Measurements from ENCODE around the gene CAB39L. TPM values are rescaled to one million over a fixed set of nuclear protein-coding genes. Genes with fewer than 3 reads are reported as not detected.

Gene CAB39L
- total RNA-seq, 1 experiment from 2014 or later: 3.6 TPM

DNA sequence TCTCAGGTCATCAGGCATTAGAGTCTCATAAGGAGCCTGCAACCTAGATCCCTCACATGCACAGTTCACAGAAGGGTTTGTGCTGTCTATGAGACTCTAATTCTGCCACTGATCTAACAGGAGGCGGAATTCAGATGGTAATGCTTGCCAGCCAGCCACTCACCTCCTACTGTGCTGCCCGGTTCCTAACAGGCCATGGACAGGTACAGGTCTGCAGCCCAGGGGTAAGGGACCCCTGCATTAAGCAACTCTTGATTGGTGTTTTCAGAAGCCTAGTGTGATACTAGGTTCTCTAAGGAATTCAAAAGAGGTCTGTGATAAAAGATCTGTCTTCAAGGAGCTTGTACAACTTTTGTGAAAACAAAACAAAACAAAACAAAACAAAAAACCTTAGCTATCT lies 31.1 kb downstream of the CAB39L start:
- intact Hi-C loops (cut with micrococcal nuclease; ENCODE audit: unreplicated experiment): no loop called here
- BruUV-seq (replicated peaks): no TSS peak
- POLR2A ChIA-PET (ENCODE audit: low non-redundant PET): no interaction called here

GRCh38 chr13:49411353-49411752 lies 32.5 kb downstream of the CAB39L start:
- no peaks in the 10 kb centered on the region for H3K36me3 ChIP-seq (ENCODE audit: insufficient read depth, low read length, poor library complexity, severe bottlenecking)
- no peaks in the 10 kb centered on the region for H3K4me1 ChIP-seq (ENCODE audit: insufficient read depth, low read length, poor library complexity, severe bottlenecking)
- no peaks in the 10 kb centered on the region for H3K27me3 ChIP-seq (replicated peaks; ENCODE audit: insufficient read depth, low read depth, low read length, poor library complexity)
- H3K9me3 ChIP-seq (ENCODE audit: low read depth, low read length, poor library complexity, severe bottlenecking): no peaks in the 10 kb centered on the region
- POLR2A ChIA-PET (ENCODE audit: low non-redundant PET): no interaction called here
- no TSS peak for BruUV-seq (replicated peaks)
- intact Hi-C loops (cut with micrococcal nuclease; ENCODE audit: unreplicated experiment): no loop called here
- no peak for DNase-seq (ENCODE audit: low spot score)
- CTCF ChIA-PET: no interaction called here
- no peak overlapping the region for H3K4me3 ChIP-seq (ENCODE audit: low read depth, low read length, poor library complexity, severe bottlenecking)
- no peak for TF ChIP-seq EZH2 (IDR thresholded peaks at IDR 0.05; ENCODE audit: borderline replicate concordance, low read depth, low read length, poor library complexity, severe bottlenecking)
- TF ChIP-seq, protein P1, sequence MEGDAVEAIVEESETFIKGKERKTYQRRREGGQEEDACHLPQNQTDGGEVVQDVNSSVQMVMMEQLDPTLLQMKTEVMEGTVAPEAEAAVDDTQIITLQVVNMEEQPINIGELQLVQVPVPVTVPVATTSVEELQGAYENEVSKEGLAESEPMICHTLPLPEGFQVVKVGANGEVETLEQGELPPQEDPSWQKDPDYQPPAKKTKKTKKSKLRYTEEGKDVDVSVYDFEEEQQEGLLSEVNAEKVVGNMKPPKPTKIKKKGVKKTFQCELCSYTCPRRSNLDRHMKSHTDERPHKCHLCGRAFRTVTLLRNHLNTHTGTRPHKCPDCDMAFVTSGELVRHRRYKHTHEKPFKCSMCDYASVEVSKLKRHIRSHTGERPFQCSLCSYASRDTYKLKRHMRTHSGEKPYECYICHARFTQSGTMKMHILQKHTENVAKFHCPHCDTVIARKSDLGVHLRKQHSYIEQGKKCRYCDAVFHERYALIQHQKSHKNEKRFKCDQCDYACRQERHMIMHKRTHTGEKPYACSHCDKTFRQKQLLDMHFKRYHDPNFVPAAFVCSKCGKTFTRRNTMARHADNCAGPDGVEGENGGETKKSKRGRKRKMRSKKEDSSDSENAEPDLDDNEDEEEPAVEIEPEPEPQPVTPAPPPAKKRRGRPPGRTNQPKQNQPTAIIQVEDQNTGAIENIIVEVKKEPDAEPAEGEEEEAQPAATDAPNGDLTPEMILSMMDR (conservative IDR thresholded peaks at IDR 0.05; ENCODE audit: low read depth, low read length): no peak
- H3K27ac ChIP-seq (ENCODE audit: low read depth, low read length, poor library complexity, severe bottlenecking): no peak overlapping the region

More for the DNA sequence above, 31.1 kb downstream of the CAB39L start:
- Histone ChIP-seq H3K9me3 (ENCODE audit: low read depth, low read length, poor library complexity, severe bottlenecking) (no peaks in the 10 kb centered on the region), H3K4me3 (ENCODE audit: low read depth, low read length, poor library complexity, severe bottlenecking) (no peak overlapping the region), H3K36me3 (ENCODE audit: insufficient read depth, low read length, poor library complexity, severe bottlenecking) (no peaks in the 10 kb centered on the region), H3K27ac (ENCODE audit: low read depth, low read length, poor library complexity, severe bottlenecking) (no peak overlapping the region), H3K27me3 (replicated peaks; ENCODE audit: insufficient read depth, low read depth, low read length, poor library complexity) (no peaks in the 10 kb centered on the region), H3K4me1 (ENCODE audit: insufficient read depth, low read length, poor library complexity, severe bottlenecking) (no peaks in the 10 kb centered on the region)
- CTCF ChIA-PET: no interaction called here
- TF ChIP-seq, protein P1 (conservative IDR thresholded peaks at IDR 0.05; ENCODE audit: low read depth, low read length): no peak
- no peak for TF ChIP-seq EZH2 (IDR thresholded peaks at IDR 0.05; ENCODE audit: borderline replicate concordance, low read depth, low read length, poor library complexity, severe bottlenecking)
- DNase-seq (ENCODE audit: low spot score): no peak

DNA sequence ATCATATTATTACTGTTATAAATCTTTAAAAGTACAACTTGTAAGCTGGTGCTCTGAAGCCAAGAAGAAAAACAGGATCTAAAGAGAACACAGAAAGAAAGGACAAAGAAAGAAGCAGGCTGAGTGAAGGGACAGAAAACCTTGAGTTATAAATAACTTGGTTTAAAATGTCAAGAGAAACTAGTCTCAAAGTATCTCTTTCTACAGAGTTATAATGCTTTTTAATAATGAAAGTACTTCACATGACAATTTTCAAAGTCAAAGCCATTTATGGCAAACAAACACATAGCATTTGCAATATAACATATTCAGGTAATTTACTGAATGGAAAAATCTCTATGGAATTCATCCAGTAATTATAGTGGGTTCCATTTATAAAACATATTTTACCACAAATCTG lies 33.4 kb downstream of the CAB39L start:
- Histone ChIP-seq H3K27ac (ENCODE audit: low read depth, low read length, poor library complexity, severe bottlenecking) (no peak overlapping the region), H3K27me3 (replicated peaks; ENCODE audit: insufficient read depth, low read depth, low read length, poor library complexity) (no peaks in the 10 kb centered on the region), H3K4me1 (ENCODE audit: insufficient read depth, low read length, poor library complexity, severe bottlenecking) (no peaks in the 10 kb centered on the region), H3K9me3 (ENCODE audit: low read depth, low read length, poor library complexity, severe bottlenecking) (no peaks in the 10 kb centered on the region), H3K36me3 (ENCODE audit: insufficient read depth, low read length, poor library complexity, severe bottlenecking) (no peaks in the 10 kb centered on the region), H3K4me3 (ENCODE audit: low read depth, low read length, poor library complexity, severe bottlenecking) (no peak overlapping the region)
- POLR2A ChIA-PET (ENCODE audit: low non-redundant PET): no interaction called here
- TF ChIP-seq, protein P1 (conservative IDR thresholded peaks at IDR 0.05; ENCODE audit: low read depth, low read length): no peak
- no peak for TF ChIP-seq EZH2 (IDR thresholded peaks at IDR 0.05; ENCODE audit: borderline replicate concordance, low read depth, low read length, poor library complexity, severe bottlenecking)
- intact Hi-C loops (cut with micrococcal nuclease; ENCODE audit: unreplicated experiment): no loop called here
- BruUV-seq (replicated peaks): no TSS peak
- CTCF ChIA-PET: no interaction called here
- DNase-seq (ENCODE audit: low spot score): no peak
